K562 (cell line): Measurements from ENCODE around the gene RSF1. TPM values are rescaled to one million over a fixed set of nuclear protein-coding genes. Genes with fewer than 3 reads are reported as not detected.

Experiments
- C11orf30 ChIP-seq: fragments of 450-650 bp; IDR thresholded peaks from 2 replicates; pipeline ENCODE4 v1.6.1; 2016; ENCODE audit warnings: low read depth, mild to moderate bottlenecking
- DIDO1 ChIP-seq: fragments of 450-650 bp; IDR thresholded peaks from 2 replicates; pipeline ENCODE4 v1.6.1; 2016; ENCODE audit warnings: low read depth, missing biosample characterization, missing genetic modification characterization
- ESRRB ChIP-seq: fragments of 250-450 bp; sonication (Bioruptor Pico); IDR thresholded peaks from 2 replicates; pipeline ENCODE4 v1.5.0; 2020; ENCODE audit warnings: mild to moderate bottlenecking, moderate library complexity, borderline replicate concordance
- FOS ChIP-seq: IDR thresholded peaks from 3 replicates; pipeline ENCODE4 v1.6.1; 2011; ENCODE audit not compliant: insufficient read length; ENCODE audit errors: extremely low read depth
- HDAC8 ChIP-seq: fragments of 450-650 bp; IDR thresholded peaks from 2 replicates; pipeline ENCODE4 v1.6.1; 2016; ENCODE audit warnings: mild to moderate bottlenecking, missing genetic modification characterization, moderate library complexity, missing compliant biosample characterization
- KDM5B ChIP-seq: fragments of 200-600 bp; sonication (generic); IDR thresholded peaks from 2 replicates; pipeline ENCODE4 v1.6.1; 2012; ENCODE audit warnings: low read depth, mild to moderate bottlenecking, moderate library complexity, low read length, control low read depth, inconsistent platforms; ENCODE audit not compliant: insufficient replicate concordance
- MTF1 ChIP-seq: fragments of 250-450 bp; sonication (Bioruptor Pico); IDR thresholded peaks from 2 replicates; pipeline ENCODE4 v1.9.0; 2021; ENCODE audit warnings: moderate library complexity, mild to moderate bottlenecking, inconsistent platforms, borderline replicate concordance
- NCOA1 ChIP-seq: fragments of 450-650 bp; IDR thresholded peaks from 2 replicates; pipeline ENCODE4 v1.6.1; 2016; ENCODE audit warnings: low read depth
- NFIC ChIP-seq: fragments of 450-650 bp; IDR thresholded peaks from 2 replicates; pipeline ENCODE4 v1.6.1; 2017; ENCODE audit warnings: mild to moderate bottlenecking, inconsistent platforms
- NR4A1 ChIP-seq, 2 experiments: fragments of 250-450 bp in 1 of 2; fragments of 450-650 bp in 1 of 2; sonication (Bioruptor Pico) in 1 of 2; IDR thresholded peaks; 2 replicates each; pipeline versions ENCODE4 v1.4.0 to v1.6.1; 2016 to 2020; ENCODE audit warnings: mild to moderate bottlenecking in 2 of 2, missing compliant biosample characterization in 1 of 2, missing genetic modification characterization in 1 of 2, moderate library complexity in 1 of 2
- PRPF4 ChIP-seq: fragments of 200-400 bp; formaldehyde crosslinking; IDR thresholded peaks from one replicate; pipeline ENCODE4 v1.6.1; 2017; ENCODE audit warnings: low read length, low read depth, mild to moderate bottlenecking; ENCODE audit not compliant: insufficient read depth, poor library complexity, severe bottlenecking
- RBM39 ChIP-seq: fragments of 200-400 bp; formaldehyde crosslinking; optimal IDR thresholded peaks from 2 replicates; pipeline ENCODE3; 2018; ENCODE audit warnings: low read depth, low read length
- RFX1 ChIP-seq: fragments of 450-650 bp; IDR thresholded peaks from 2 replicates; pipeline ENCODE4 v1.6.1; 2016; ENCODE audit warnings: mild to moderate bottlenecking, moderate library complexity
- SIN3A ChIP-seq, 2 experiments: fragments of 150-350 bp in 1 of 2; IDR thresholded peaks; 2 replicates each; pipeline ENCODE4 v1.6.1; 2011 to 2016; ENCODE audit warnings: borderline replicate concordance in 2 of 2, low read depth in 2 of 2, low read length in 2 of 2, mild to moderate bottlenecking in 2 of 2, moderate library complexity in 2 of 2; ENCODE audit not compliant: control insufficient read depth in 1 of 2
- SIN3B ChIP-seq: fragments of 450-650 bp; IDR thresholded peaks from 2 replicates; pipeline ENCODE4 v1.6.1; 2017; ENCODE audit warnings: low read depth, mild to moderate bottlenecking, moderate library complexity
- STAT5A ChIP-seq: IDR thresholded peaks from 2 replicates; pipeline ENCODE4 v1.6.1; 2012; ENCODE audit warnings: low read length, inconsistent platforms, borderline replicate concordance
- STAT5B ChIP-seq: fragments of 250-450 bp; sonication (Bioruptor Pico); IDR thresholded peaks from 2 replicates; pipeline ENCODE4 v1.8.0; 2021; ENCODE audit warnings: mild to moderate bottlenecking, inconsistent platforms
- ZNF696 ChIP-seq: fragments of 250-450 bp; sonication (Bioruptor Pico); conservative IDR thresholded peaks from 2 replicates; pipeline ENCODE4 v1.4.0; 2020; ENCODE audit warnings: mild to moderate bottlenecking, moderate library complexity
- ZNF79 ChIP-seq: fragments of 250-450 bp; sonication (Bioruptor Pico); IDR thresholded peaks from 2 replicates; pipeline ENCODE4 v1.4.0; 2020; ENCODE audit warnings: low read depth, mild to moderate bottlenecking, moderate library complexity
- polyA plus RNA-seq, 8 experiments: library from polyadenylated mRNA; depleted of rRNA in 4 of 8; stranded (reverse) in 5 of 8; unstranded in 3 of 8; fragments of >200 nt; fragmentation: Nextera tagmentation in 2 of 8; fragmentation: Illumina TruSeq in 1 of 8; extraction: Ambion mirVana in 2 of 8; extraction: Trizol in 1 of 8; gene quantifications; 2 replicates each; pipeline versions ENCODE4 v1.2.1 to v1.2.3, GENCODE V29; 2011 to 2014; ENCODE audit warnings: inconsistent platforms in 1 of 8, missing spikeins in 1 of 8
- total RNA-seq, 7 experiments: library from RNA; depleted of rRNA in 6 of 7; stranded (reverse); fragments of >200 nt in 6 of 7; fragmentation: Illumina TruSeq in 2 of 7; extraction: Trizol in 2 of 7; gene quantifications; 2 replicates each; pipeline versions ENCODE4 v1.2.1 to v1.2.3, GENCODE V29; 2011 to 2021; ENCODE audit warnings: low replicate concordance in 1 of 7
- TF ChIP-seq, protein P1 (sequence below): fragments of 450-650 bp; formaldehyde crosslinking; IDR thresholded peaks from 2 replicates; pipeline ENCODE4 v1.4.0; 2020; ENCODE audit warnings: mild to moderate bottlenecking, moderate library complexity
- TF ChIP-seq, protein P2 (sequence below): fragments of 250-450 bp; sonication (Bioruptor Pico); IDR thresholded peaks from 2 replicates; pipeline ENCODE4 v1.6.1; 2021; ENCODE audit warnings: mild to moderate bottlenecking
- TF ChIP-seq, protein P3 (sequence below): IDR thresholded peaks from 3 replicates; pipeline ENCODE4 v1.6.1; 2011; ENCODE audit warnings: borderline replicate concordance, mild to moderate bottlenecking, moderate library complexity; ENCODE audit not compliant: insufficient read length; ENCODE audit errors: extremely low read depth

Gene RSF1
- total and polyA plus RNA-seq, 9 of the 15 experiments (the other 6 are each of a cell fraction or from before 2014, with no cell fraction given) = 9.7 to 63.6 (median 42.8) TPM

DNA sequence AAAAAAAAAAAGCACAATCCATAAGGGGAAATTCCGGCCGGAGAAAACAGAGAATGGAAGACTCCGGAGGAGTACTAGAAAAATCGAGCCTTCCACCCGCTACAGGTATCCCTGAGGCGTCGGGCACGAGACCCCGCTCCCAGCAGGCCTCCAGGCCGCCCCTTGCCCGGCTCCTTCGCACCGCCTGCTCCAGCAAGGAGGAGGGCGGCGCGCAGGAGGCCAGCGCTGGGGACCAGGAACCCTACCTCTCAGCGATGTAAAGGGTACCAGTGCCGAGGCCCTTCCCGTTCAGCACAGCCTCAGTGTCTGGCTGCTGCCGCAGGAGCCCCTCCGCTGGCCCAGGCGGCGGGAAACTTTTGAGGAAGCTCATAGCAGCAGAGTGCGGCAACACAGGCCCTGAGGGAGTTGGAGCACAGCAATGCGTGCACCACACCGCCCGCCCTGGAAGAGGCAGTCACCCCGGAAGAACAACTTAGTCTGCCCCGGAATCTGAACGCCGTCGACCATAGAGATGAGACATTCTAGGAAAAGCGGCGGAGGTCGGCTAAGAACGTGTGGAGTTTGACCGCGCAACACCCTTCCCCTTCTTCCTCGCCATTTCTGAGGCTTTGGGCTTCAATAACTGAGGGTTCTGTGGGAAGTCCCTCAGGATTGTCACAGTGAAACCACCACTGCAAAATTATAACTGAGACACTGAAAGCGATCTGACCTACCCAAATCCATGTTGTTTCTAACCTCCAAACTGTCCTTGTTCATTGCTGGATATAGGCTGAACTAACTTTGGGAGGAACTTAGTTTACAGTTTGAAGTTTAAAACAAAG is 183.0 kb downstream of the RSF1 start, which contains the start of gene CLNS1A (continued):
- no peak for TF ChIP-seq PRPF4
- TF ChIP-seq, protein P1, sequence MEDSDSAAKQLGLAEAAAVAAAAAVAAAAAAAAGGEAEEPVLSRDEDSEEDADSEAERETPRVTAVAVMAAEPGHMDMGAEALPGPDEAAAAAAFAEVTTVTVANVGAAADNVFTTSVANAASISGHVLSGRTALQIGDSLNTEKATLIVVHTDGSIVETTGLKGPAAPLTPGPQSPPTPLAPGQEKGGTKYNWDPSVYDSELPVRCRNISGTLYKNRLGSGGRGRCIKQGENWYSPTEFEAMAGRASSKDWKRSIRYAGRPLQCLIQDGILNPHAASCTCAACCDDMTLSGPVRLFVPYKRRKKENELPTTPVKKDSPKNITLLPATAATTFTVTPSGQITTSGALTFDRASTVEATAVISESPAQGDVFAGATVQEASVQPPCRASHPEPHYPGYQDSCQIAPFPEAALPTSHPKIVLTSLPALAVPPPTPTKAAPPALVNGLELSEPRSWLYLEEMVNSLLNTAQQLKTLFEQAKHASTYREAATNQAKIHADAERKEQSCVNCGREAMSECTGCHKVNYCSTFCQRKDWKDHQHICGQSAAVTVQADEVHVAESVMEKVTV (CRISPR knock-in tag) = 0 out of 2 replicates have a peak, but pooled peaks have one; percentile 9
- TF ChIP-seq DIDO1 (tag) = peak; percentile 82
- TF ChIP-seq NFIC = peak; percentile 15; the same call in 1 of the 2 replicates
- no peak for TF ChIP-seq FOS
- TF ChIP-seq C11orf30 = peak; percentile 82
- peak; percentile 62 for TF ChIP-seq STAT5A
- TF ChIP-seq, protein P2, sequence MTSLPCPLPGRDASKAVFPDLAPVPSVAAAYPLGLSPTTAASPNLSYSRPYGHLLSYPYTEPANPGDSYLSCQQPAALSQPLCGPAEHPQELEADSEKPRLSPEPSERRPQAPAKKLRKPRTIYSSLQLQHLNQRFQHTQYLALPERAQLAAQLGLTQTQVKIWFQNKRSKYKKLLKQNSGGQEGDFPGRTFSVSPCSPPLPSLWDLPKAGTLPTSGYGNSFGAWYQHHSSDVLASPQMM (CRISPR knock-in tag) = no peak
- TF ChIP-seq SIN3A (IDR thresholded peaks at IDR 0.05; ENCODE audit: borderline replicate concordance in 2 of 2, control insufficient read depth in 1 of 2, low read depth in 2 of 2, low read length in 2 of 2) = peak; percentile 89 to 90; a peak in 3 of 4 replicates
- no peak for TF ChIP-seq RFX1
- no peak for TF ChIP-seq NR4A1 (CRISPR knock-in tag; IDR thresholded peaks at IDR 0.05)
- peak; percentile 75; the same call in 1 of the 2 replicates for TF ChIP-seq NR4A1 (tag; IDR thresholded peaks at IDR 0.05)
- TF ChIP-seq HDAC8 (tag) = no peak
- peak; percentile 47; the same call in 1 of the 2 replicates for TF ChIP-seq NCOA1
- no peak for TF ChIP-seq STAT5B (CRISPR knock-in tag)
- no peak for TF ChIP-seq RBM39
- peak; percentile 80 for TF ChIP-seq KDM5B
- no peak for TF ChIP-seq ZNF696 (CRISPR knock-in tag)
- peak; percentile 79 for TF ChIP-seq SIN3B
- TF ChIP-seq, protein P3, sequence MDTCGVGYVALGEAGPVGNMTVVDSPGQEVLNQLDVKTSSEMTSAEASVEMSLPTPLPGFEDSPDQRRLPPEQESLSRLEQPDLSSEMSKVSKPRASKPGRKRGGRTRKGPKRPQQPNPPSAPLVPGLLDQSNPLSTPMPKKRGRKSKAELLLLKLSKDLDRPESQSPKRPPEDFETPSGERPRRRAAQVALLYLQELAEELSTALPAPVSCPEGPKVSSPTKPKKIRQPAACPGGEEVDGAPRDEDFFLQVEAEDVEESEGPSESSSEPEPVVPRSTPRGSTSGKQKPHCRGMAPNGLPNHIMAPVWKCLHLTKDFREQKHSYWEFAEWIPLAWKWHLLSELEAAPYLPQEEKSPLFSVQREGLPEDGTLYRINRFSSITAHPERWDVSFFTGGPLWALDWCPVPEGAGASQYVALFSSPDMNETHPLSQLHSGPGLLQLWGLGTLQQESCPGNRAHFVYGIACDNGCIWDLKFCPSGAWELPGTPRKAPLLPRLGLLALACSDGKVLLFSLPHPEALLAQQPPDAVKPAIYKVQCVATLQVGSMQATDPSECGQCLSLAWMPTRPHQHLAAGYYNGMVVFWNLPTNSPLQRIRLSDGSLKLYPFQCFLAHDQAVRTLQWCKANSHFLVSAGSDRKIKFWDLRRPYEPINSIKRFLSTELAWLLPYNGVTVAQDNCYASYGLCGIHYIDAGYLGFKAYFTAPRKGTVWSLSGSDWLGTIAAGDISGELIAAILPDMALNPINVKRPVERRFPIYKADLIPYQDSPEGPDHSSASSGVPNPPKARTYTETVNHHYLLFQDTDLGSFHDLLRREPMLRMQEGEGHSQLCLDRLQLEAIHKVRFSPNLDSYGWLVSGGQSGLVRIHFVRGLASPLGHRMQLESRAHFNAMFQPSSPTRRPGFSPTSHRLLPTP = no peak
- TF ChIP-seq ESRRB (CRISPR knock-in tag) = no peak
- TF ChIP-seq MTF1 = no peak
- TF ChIP-seq ZNF79 (CRISPR knock-in tag) = no peak
